ENCODE measurements around the gene E2F3. TPM values are rescaled to one million over a fixed set of nuclear protein-coding genes. Genes with fewer than 3 reads are reported as not detected.
"Not testable (repeated sequence)": the region's sequence is repeated elsewhere in the genome, so short reads cannot be mapped to it uniquely, and the experiment has no call there.

E2F3 gene
- total RNA-seq, 1 experiment from 2014 or later, result 27.1 TPM

- H3K4me1 ChIP-seq (ENCODE audit: control insufficient read depth in 1 of 2, insufficient read depth in 2 of 2, low read length in 2 of 2); H4K20me1 ChIP-seq (ENCODE audit: insufficient read depth); H3K9me3 ChIP-seq (ENCODE audit: control insufficient read depth in 1 of 2, insufficient read depth in 1 of 2, low read depth in 1 of 2, low read length in 2 of 2); BruUV-seq (replicated peaks); RAD21 ChIA-PET (ENCODE audit: low non-redundant PET in 1 of 2, low total read pairs in 2 of 2, uncharacterized antibody in 2 of 2, unreplicated experiment in 2 of 2); H3K27ac ChIP-seq (ENCODE audit: low read depth, low read length); H3K4me2 ChIP-seq (ENCODE audit: low read length); intact Hi-C loops (cut with micrococcal nuclease); H3K27me3 ChIP-seq (ENCODE audit: insufficient read depth, low read length); H3K9me2 ChIP-seq (ENCODE audit: insufficient read depth); H2AFZ ChIP-seq (ENCODE audit: low read depth, low read length, poor library complexity, severe bottlenecking); ATAC-seq; H3K4me3 ChIP-seq (replicated peaks in 1 of 2; ENCODE audit: low read depth in 1 of 2, low read length in 2 of 2); H3K36me3 ChIP-seq (ENCODE audit: control insufficient read depth in 1 of 2, insufficient read depth in 2 of 2, low read length in 2 of 2); CTCF ChIA-PET; POLR2A ChIA-PET; DNase-seq (ENCODE audit: low read depth, low spot score); H3K9ac ChIP-seq (ENCODE audit: low read length): not testable (repeated sequence)
- peaks cover 89% of the 10 kb centered on the region for H3K79me2 ChIP-seq (ENCODE audit: insufficient read depth, low read length)
Observed at GRCh38 chr6:20465616-20466015, 63.9 kb downstream of the E2F3 start.

DNA sequence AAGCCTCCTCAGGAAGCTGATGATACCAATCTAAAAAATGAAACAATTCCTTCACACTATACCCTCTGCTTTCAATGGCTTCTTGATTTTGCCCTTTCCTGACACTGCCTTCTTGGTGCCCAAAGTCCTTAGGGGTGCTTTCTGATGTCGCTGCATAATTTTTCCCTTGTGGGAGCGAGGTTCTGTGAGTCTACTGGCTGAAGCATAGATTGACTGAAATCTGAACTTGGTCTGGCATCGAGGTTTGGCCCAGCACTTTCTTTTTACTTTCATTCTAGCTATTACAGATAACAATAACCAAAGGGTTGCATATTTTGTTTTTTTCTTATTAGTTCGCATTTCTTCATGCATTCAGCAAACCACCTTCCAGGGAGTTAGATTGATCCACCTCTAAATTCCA is 65.8 kb downstream of the E2F3 start:
- RAD21 ChIA-PET (ENCODE audit: low non-redundant PET in 1 of 2, low total read pairs in 2 of 2, uncharacterized antibody in 2 of 2, unreplicated experiment in 2 of 2), result no interaction called here
- no peaks in the 10 kb centered on the region for H3K27me3 ChIP-seq (ENCODE audit: insufficient read depth, low read length)
- no peaks in the 10 kb centered on the region for H3K9me3 ChIP-seq (ENCODE audit: control insufficient read depth in 1 of 2, insufficient read depth in 1 of 2, low read depth in 1 of 2, low read length in 2 of 2)
- no peaks in the 10 kb centered on the region for H3K4me1 ChIP-seq (ENCODE audit: control insufficient read depth in 1 of 2, insufficient read depth in 2 of 2, low read length in 2 of 2)
- intact Hi-C loops (cut with micrococcal nuclease), result no loop called here
- no peak overlapping the region for H2AFZ ChIP-seq (ENCODE audit: low read depth, low read length, poor library complexity, severe bottlenecking)
- H3K27ac ChIP-seq (ENCODE audit: low read depth, low read length), result no peak overlapping the region
- CTCF ChIA-PET, result no interaction called here
- TF ChIP-seq CEBPB (IDR thresholded peaks at IDR 0.05; ENCODE audit: low read depth) (no peak), FOSL1 (IDR thresholded peaks at IDR 0.05; ENCODE audit: low read depth) (no peak), ZBTB33 (IDR thresholded peaks at IDR 0.05; ENCODE audit: extremely low read depth, insufficient replicate concordance, low read length) (no peak)
- no peaks in the 10 kb centered on the region for H3K9me2 ChIP-seq (ENCODE audit: insufficient read depth)
- ATAC-seq (no peak), DNase-seq (ENCODE audit: low read depth, low spot score) (no peak)
- H3K9ac ChIP-seq (ENCODE audit: low read length), result no peak overlapping the region
- POLR2A ChIA-PET, result no interaction called here
- no peaks in the 10 kb centered on the region; a peak in 1 of 4 replicates for H3K36me3 ChIP-seq (ENCODE audit: control insufficient read depth in 1 of 2, insufficient read depth in 2 of 2, low read length in 2 of 2)
- BruUV-seq (replicated peaks), result no TSS peak
- 0 out of 2 replicates have a peak, but pooled peaks cover 7% of the 10 kb centered on the region for H4K20me1 ChIP-seq (ENCODE audit: insufficient read depth)
- peaks cover 90% of the 10 kb centered on the region for H3K79me2 ChIP-seq (ENCODE audit: insufficient read depth, low read length)
- H3K4me2 ChIP-seq (ENCODE audit: low read length), result no peak overlapping the region
- no peak overlapping the region for H3K4me3 ChIP-seq (replicated peaks in 1 of 2; ENCODE audit: low read depth in 1 of 2, low read length in 2 of 2)
